Tibial artery (tissue), 4 donors: ENCODE measurements around the gene EP400.
"Not testable (repeated sequence)": the region's sequence is repeated elsewhere in the genome, so short reads cannot be mapped to it uniquely, and the experiment has no call there.

Source experiments
- DNase-seq, 2 donors: peaks; one replicate each; pipeline ENCODE4 v3.0.0-alpha.2; 2019
- H3K27ac ChIP-seq, 2 donors: fragments of 200-600 bp; sonication (generic) in 1 of 2; 1 replicate in 1 of 2; 2 replicates in 1 of 2; pipeline ENCODE4 v1.5.1; 2018 to 2019; ENCODE audit warnings: mild to moderate bottlenecking in 1 of 2
- H3K27me3 ChIP-seq, 2 donors: fragments of 200-600 bp; sonication (generic) in 1 of 2; one replicate each; pipeline versions ENCODE4 v1.5.1 to v1.6.0; 2016 to 2019
- H3K36me3 ChIP-seq, 3 donors: fragments of 200-600 bp; sonication (generic) in 2 of 3; one replicate each; pipeline ENCODE4 v1.5.1; 2016 to 2019; ENCODE audit warnings: mild to moderate bottlenecking in 2 of 3
- H3K4me1 ChIP-seq, 4 donors: fragments of 200-600 bp; sonication (generic) in 2 of 4; 1 replicate in 3 of 4; 2 replicates in 1 of 4; pipeline ENCODE4 v1.5.1; 2016 to 2019
- H3K4me3 ChIP-seq, 2 donors: fragments of 200-600 bp; sonication (generic) in 1 of 2; 1 replicate in 1 of 2; 2 replicates in 1 of 2; pipeline ENCODE4 v1.5.1; 2018 to 2019; ENCODE audit warnings: mild to moderate bottlenecking in 2 of 2
- H3K9me3 ChIP-seq, 3 donors: fragments of 200-600 bp; sonication (generic) in 1 of 3; one replicate each; pipeline ENCODE4 v1.5.1; 2016 to 2019
- CTCF ChIP-seq, 2 experiments: fragments of 200-600 bp in 1 of 2; fragments of 450-650 bp in 1 of 2; IDR thresholded peaks; one replicate each; pipeline ENCODE4 v1.5.1; 2017 to 2019; ENCODE audit warnings: antibody characterized with exemption in 2 of 2, mild to moderate bottlenecking in 1 of 2, moderate library complexity in 1 of 2
- intact Hi-C: fragments of 100-400 bp; cut with DNase I; formaldehyde crosslinking; loops from one replicate; pipeline ENCODE4 v1.15.0; 2023; ENCODE audit warnings: low total_unique reads

EP400 gene

DNA sequence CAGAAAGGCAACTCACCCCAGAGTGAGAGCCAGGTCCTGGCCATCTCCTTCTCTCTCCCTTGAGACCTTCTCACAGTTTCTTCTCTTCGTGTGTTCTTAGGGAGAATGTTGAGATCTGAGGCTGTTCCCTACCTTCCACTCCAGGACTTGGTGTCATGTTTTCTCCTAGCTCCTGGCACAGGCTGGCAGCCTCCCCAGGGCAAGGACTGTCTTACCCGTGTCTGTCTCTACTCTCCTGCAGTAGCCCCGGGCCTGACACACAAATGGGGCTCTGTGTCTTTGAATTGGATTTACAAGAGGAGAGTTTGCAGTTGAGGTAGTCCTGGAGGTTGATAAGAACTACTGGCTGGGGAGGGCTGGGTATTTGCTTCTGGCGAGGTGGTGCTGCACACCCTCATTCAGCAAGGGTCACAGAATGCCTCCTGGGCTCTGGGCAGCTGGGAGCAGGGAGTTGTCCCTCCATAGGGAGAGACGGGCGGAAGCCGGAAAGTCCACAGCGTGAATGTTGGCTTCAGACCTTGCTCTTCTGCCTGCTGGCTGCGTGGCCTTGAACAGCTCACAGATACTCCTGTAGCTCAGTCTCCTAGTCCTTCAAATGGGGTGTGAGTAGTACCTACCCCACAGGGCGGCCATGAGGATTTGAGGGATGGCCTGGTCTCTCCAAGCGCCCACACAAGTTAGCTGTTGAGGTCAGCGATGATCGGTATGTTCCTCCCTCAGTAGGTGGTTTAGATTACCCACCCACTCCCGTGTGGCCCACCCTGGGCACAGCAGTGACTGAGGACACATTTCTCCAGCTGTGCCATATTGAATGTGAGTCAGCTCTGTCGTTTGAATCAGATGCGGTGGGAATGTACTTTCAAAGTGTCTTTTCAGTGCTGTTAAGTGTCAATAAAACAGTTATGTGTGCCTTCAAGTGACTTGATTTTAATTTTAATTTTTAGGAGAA, 10.2 kb downstream of the EP400 start:
- Histone ChIP-seq H3K9me3 (no peaks in the 10 kb centered on the region), H3K4me1 (peaks cover 0 to 40% (median 13%) of the 10 kb centered on the region in 4 donors), H3K4me3 (no peak overlapping the region), H3K36me3 (peaks cover 10 to 25% (median 12%) of the 10 kb centered on the region in 3 donors), H3K27ac (no peak overlapping the region), H3K27me3 (no peaks in the 10 kb centered on the region)
- no peak for DNase-seq
- intact Hi-C loops = no loop called here
- TF ChIP-seq CTCF (IDR thresholded peaks at IDR 0.05) = no peak

DNA sequence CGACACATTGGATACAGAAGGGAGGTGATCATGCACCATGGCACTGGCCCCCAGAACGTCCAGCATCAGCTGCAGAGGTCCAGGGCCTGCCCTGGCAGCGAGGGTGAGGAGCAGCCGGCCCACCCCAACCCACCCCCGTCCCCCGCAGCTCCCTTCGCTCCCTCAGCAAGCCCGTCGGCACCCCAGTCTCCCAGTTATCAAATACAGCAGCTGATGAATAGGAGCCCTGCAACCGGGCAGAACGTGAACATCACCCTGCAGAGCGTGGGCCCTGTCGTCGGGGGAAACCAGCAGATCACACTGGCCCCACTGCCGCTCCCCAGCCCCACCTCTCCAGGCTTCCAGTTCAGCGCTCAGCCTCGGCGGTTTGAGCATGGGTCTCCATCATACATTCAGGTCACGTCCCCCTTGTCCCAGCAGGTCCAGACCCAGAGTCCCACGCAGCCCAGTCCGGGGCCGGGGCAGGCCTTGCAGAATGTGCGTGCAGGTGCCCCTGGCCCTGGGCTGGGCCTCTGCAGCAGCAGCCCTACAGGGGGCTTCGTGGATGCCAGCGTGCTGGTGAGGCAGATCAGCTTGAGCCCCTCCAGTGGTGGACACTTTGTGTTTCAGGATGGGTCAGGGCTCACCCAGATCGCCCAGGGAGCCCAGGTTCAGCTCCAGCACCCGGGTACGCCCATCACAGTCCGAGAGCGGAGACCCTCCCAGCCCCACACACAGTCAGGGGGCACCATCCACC, 11.0 kb downstream of the EP400 start:
- Histone ChIP-seq H3K36me3 (peaks cover 10 to 25% (median 12%) of the 10 kb centered on the region in 3 donors), H3K4me1 (peaks cover 0 to 40% (median 13%) of the 10 kb centered on the region in 4 donors)
- intact Hi-C loops, H3K9me3 ChIP-seq, H3K27me3 ChIP-seq, DNase-seq, H3K4me3 ChIP-seq, H3K27ac ChIP-seq: not testable (repeated sequence)

GRCh38 chr12:131961328-131961727, 11.6 kb downstream of the EP400 start:
- DNase-seq, intact Hi-C loops, H3K27ac ChIP-seq, H3K4me3 ChIP-seq, H3K27me3 ChIP-seq, H3K9me3 ChIP-seq: not testable (repeated sequence)
- Histone ChIP-seq H3K4me1 (peaks cover 0 to 34% (median 13%) of the 10 kb centered on the region in 4 donors), H3K36me3 (peaks cover 10 to 25% (median 12%) of the 10 kb centered on the region in 3 donors)

GRCh38 chr12:131962069-131962468, 12.3 kb downstream of the EP400 start:
- Histone ChIP-seq H3K4me3 (no peak overlapping the region), H3K27ac (no peak overlapping the region), H3K36me3 (peaks cover 10 to 25% (median 12%) of the 10 kb centered on the region in 3 donors), H3K4me1 (peaks cover 0 to 31% (median 13%) of the 10 kb centered on the region in 4 donors), H3K27me3 (no peaks in the 10 kb centered on the region), H3K9me3 (no peaks in the 10 kb centered on the region)
- intact Hi-C loops = no loop called here
- TF ChIP-seq CTCF (IDR thresholded peaks at IDR 0.05) = no peak
- DNase-seq = no peak

- Histone ChIP-seq H3K9me3 (no peaks in the 10 kb centered on the region), H3K4me3 (no peak overlapping the region), H3K27me3 (no peaks in the 10 kb centered on the region), H3K4me1 (peaks cover 0 to 20% (median 9%) of the 10 kb centered on the region in 4 donors), H3K36me3 (peaks cover 10 to 25% (median 12%) of the 10 kb centered on the region in 3 donors), H3K27ac (no peak overlapping the region)
- intact Hi-C loops = no loop called here
- TF ChIP-seq CTCF (IDR thresholded peaks at IDR 0.05) = no peak
- DNase-seq = no peak
Observed at GRCh38 chr12:131963381-131963780, 13.6 kb downstream of the EP400 start.

GRCh38 chr12:131965073-131965472, 15.3 kb downstream of the EP400 start:
- Histone ChIP-seq H3K9me3 (no peaks in the 10 kb centered on the region), H3K27me3 (no peaks in the 10 kb centered on the region), H3K27ac (no peak overlapping the region), H3K4me1 (peaks cover 0 to 6% (median under 1%) of the 10 kb centered on the region in 4 donors), H3K4me3 (no peak overlapping the region), H3K36me3 (peaks cover 10 to 25% (median 12%) of the 10 kb centered on the region in 3 donors)
- DNase-seq = no peak
- TF ChIP-seq CTCF (IDR thresholded peaks at IDR 0.05) = no peak
- intact Hi-C loops = no loop called here
